Measurements from ENCODE around the gene PNO1.
A peak's percentile ranks its signal among the peaks of the same experiment; 100 is the strongest.
"Not testable (repeated sequence)": the region's sequence is repeated elsewhere in the genome, so short reads cannot be mapped to it uniquely, and the experiment has no call there.

Gene PNO1

GRCh38 chr2:68157402-68158133, at the start of gene PNO1:
TSS of gene PNO1 (plus strand) at chr2:68157888. CDS start at chr2:68157935, 47 bp downstream.
- DNase-seq (ENCODE audit: low read depth in 3 of 3), result peak; percentile 94 to 97 (median 96)

- DNase-seq (ENCODE audit: low read depth in 3 of 3), result no peak
Measured at GRCh38 chr2:68108120-68108519, 49.6 kb upstream of the PNO1 start.

GRCh38 chr2:68110102-68110501, 47.6 kb upstream of the PNO1 start:
- DNase-seq (ENCODE audit: low read depth in 3 of 3), result no peak

- no peak for DNase-seq (ENCODE audit: low read depth in 3 of 3)
Measured at GRCh38 chr2:68115965-68116364, 41.7 kb upstream of the PNO1 start.

GRCh38 chr2:68117922-68118321, 39.8 kb upstream of the PNO1 start:
- DNase-seq (ENCODE audit: low read depth in 3 of 3), result not testable (repeated sequence)

- DNase-seq (ENCODE audit: low read depth in 3 of 3), result no peak
Measured at GRCh38 chr2:68118816-68119215, 38.9 kb upstream of the PNO1 start.

GRCh38 chr2:68119504-68119903, 38.2 kb upstream of the PNO1 start:
- no peak for DNase-seq (ENCODE audit: low read depth in 3 of 3)

- peak; percentile 55 to 76 (median 62) for DNase-seq (ENCODE audit: low read depth in 3 of 3)
Measured at GRCh38 chr2:68121873-68122679, 35.6 kb upstream of the PNO1 start.

- DNase-seq (ENCODE audit: low read depth in 3 of 3), result no peak
Measured at GRCh38 chr2:68122680-68122964, 35.1 kb upstream of the PNO1 start.

- no peak for DNase-seq (ENCODE audit: low read depth in 3 of 3)
Measured at GRCh38 chr2:68124321-68124720, 33.4 kb upstream of the PNO1 start.

- DNase-seq (ENCODE audit: low read depth in 3 of 3), result no peak
Measured at GRCh38 chr2:68125821-68126220, 31.9 kb upstream of the PNO1 start.

GRCh38 chr2:68126561-68126960, 31.1 kb upstream of the PNO1 start:
- no peak for DNase-seq (ENCODE audit: low read depth in 3 of 3)

- DNase-seq (ENCODE audit: low read depth in 3 of 3), result no peak
Measured at GRCh38 chr2:68127358-68128242, 30.1 kb upstream of the PNO1 start.

- DNase-seq (ENCODE audit: low read depth in 3 of 3), result no peak
Measured at GRCh38 chr2:68134120-68134519, 23.6 kb upstream of the PNO1 start.

- DNase-seq (ENCODE audit: low read depth in 3 of 3), result no peak
Measured at GRCh38 chr2:68134554-68134953, 23.1 kb upstream of the PNO1 start.

GRCh38 chr2:68135448-68136320, 22.0 kb upstream of the PNO1 start:
- no peak for DNase-seq (ENCODE audit: low read depth in 3 of 3)

- DNase-seq (ENCODE audit: low read depth in 3 of 3), result no peak
Measured at GRCh38 chr2:68141875-68142274, 15.8 kb upstream of the PNO1 start.

GRCh38 chr2:68151037-68151436, 6.7 kb upstream of the PNO1 start:
- DNase-seq (ENCODE audit: low read depth in 3 of 3), result no peak

GRCh38 chr2:68152681-68153347, 4.9 kb upstream of the PNO1 start:
- no peak for DNase-seq (ENCODE audit: low read depth in 3 of 3)

GRCh38 chr2:68155618-68156017, 2.1 kb upstream of the PNO1 start:
- no peak for DNase-seq (ENCODE audit: low read depth in 3 of 3)

GRCh38 chr2:68156419-68156818, 1.3 kb upstream of the PNO1 start:
- DNase-seq (ENCODE audit: low read depth in 3 of 3), result no peak

Measured in stimulated activated CD4-positive, alpha-beta T cell treated with anti-CD3 and anti-CD28 coated beads, TNF-alpha, amount 100 ng/mL, for 24 hours (primary cell).